Ascending aorta (tissue), 2 donors: Measurements from ENCODE around the gene RPS2. TPM values are rescaled to one million over a fixed set of nuclear protein-coding genes. Genes with fewer than 3 reads are reported as not detected.

Experiments
- DNase-seq, 2 donors: peaks; one replicate each; pipeline ENCODE4 v3.0.0-alpha.2; 2019; ENCODE audit warnings: low spot score in 2 of 2
- H3K27ac ChIP-seq, 2 donors: fragments of 200-600 bp; sonication (generic); one replicate each; pipeline ENCODE4 v1.5.1; 2016 to 2017; ENCODE audit warnings: mild to moderate bottlenecking in 1 of 2
- H3K27me3 ChIP-seq: fragments of 200-600 bp; sonication (generic); one replicate; pipeline ENCODE4 v1.5.1; 2017
- H3K36me3 ChIP-seq, 2 donors: fragments of 200-600 bp; sonication (generic); one replicate each; pipeline ENCODE4 v1.5.1; 2016
- H3K4me1 ChIP-seq, 2 donors: fragments of 200-600 bp; sonication (generic); one replicate each; pipeline ENCODE4 v1.5.1; 2016 to 2017; ENCODE audit warnings: mild to moderate bottlenecking in 1 of 2
- H3K4me3 ChIP-seq, 2 donors: fragments of 200-600 bp; sonication (generic); one replicate each; pipeline ENCODE4 v1.5.1; 2016 to 2017; ENCODE audit warnings: mild to moderate bottlenecking in 1 of 2
- H3K9me3 ChIP-seq, 2 donors: fragments of 200-600 bp; sonication (generic); one replicate each; pipeline ENCODE4 v1.5.1; 2016
- CTCF ChIP-seq, 3 experiments: fragments of 200-600 bp in 2 of 3; fragments of 450-650 bp in 1 of 3; sonication (generic) in 2 of 3; IDR thresholded peaks; one replicate each; pipeline ENCODE4 v1.5.1; 2016 to 2019; ENCODE audit warnings: antibody characterized with exemption in 3 of 3, mild to moderate bottlenecking in 1 of 3, moderate library complexity in 1 of 3
- intact Hi-C: fragments of 100-400 bp; cut with DNase I; formaldehyde crosslinking; loops from one replicate; pipeline ENCODE4 v1.15.1; 2023
- total RNA-seq: library from RNA; depleted of rRNA; stranded (reverse); fragments of >200 nt; gene quantifications from one replicate; pipeline ENCODE4 v1.1.0, GENCODE V29; 2016

The RPS2 gene
- total RNA-seq, 1 donor from 2014 or later, result 2,866 TPM

- Histone ChIP-seq H3K27ac (no peak overlapping the region), H3K9me3 (no peaks in the 10 kb centered on the region), H3K36me3 (peaks cover 48 to 61% of the 10 kb centered on the region in 2 donors), H3K27me3 (no peaks in the 10 kb centered on the region), H3K4me3 (no peak overlapping the region), H3K4me1 (peaks cover 0 to under 1% of the 10 kb centered on the region in 2 donors)
- TF ChIP-seq CTCF (IDR thresholded peaks at IDR 0.05), result no peak
- intact Hi-C loops, result no loop called here
- no peak for DNase-seq
Measured at GRCh38 chr16:1997494-1998359, 33.1 kb upstream of the RPS2 start.

GRCh38 chr16:1993731-1994131, 29.1 kb upstream of the RPS2 start:
- peaks cover 16% of the 10 kb centered on the region for H3K27me3 ChIP-seq
- no peak overlapping the region for H3K4me3 ChIP-seq
- H3K9me3 ChIP-seq, result no peaks in the 10 kb centered on the region
- peaks cover 13 to 23% of the 10 kb centered on the region in 2 donors for H3K4me1 ChIP-seq
- H3K36me3 ChIP-seq, result peaks cover 11 to 21% of the 10 kb centered on the region in 2 donors
- no peak for DNase-seq
- no peak for TF ChIP-seq CTCF (IDR thresholded peaks at IDR 0.05)
- intact Hi-C loops, result no loop called here
- H3K27ac ChIP-seq, result no peak overlapping the region

- Histone ChIP-seq H3K4me3 (peak overlapping the region; percentile 54 to 65), H3K9me3 (no peaks in the 10 kb centered on the region), H3K4me1 (peaks cover 13 to 23% of the 10 kb centered on the region in 2 donors), H3K36me3 (peaks cover 2 to 12% of the 10 kb centered on the region in 2 donors), H3K27me3 (peaks cover 16% of the 10 kb centered on the region), H3K27ac (no peak overlapping the region)
- DNase-seq, result no peak
- intact Hi-C loops, result no loop called here
- TF ChIP-seq CTCF (IDR thresholded peaks at IDR 0.05), result no peak
Measured at GRCh38 chr16:1992704-1993317, 28.2 kb upstream of the RPS2 start.

- no peaks in the 10 kb centered on the region for H3K9me3 ChIP-seq
- peak; percentile 75 to 93 for DNase-seq
- TF ChIP-seq CTCF (IDR thresholded peaks at IDR 0.05), result no peak
- intact Hi-C loops, result no loop called here
- H3K27me3 ChIP-seq, result peaks cover 16% of the 10 kb centered on the region
- peaks cover 13 to 23% of the 10 kb centered on the region in 2 donors for H3K4me1 ChIP-seq
- H3K36me3 ChIP-seq, result peaks cover 0 to 5% of the 10 kb centered on the region in 2 donors
- H3K4me3 ChIP-seq, result peak overlapping the region; percentile 54 to 65
- H3K27ac ChIP-seq, result no peak overlapping the region
Measured at GRCh38 chr16:1991948-1992703, 27.5 kb upstream of the RPS2 start.

GRCh38 chr16:1991588-1991947, 26.9 kb upstream of the RPS2 start:
- no peak overlapping the region for H3K27ac ChIP-seq

More at GRCh38 chr16:1991588-1991947, 26.9 kb upstream of the RPS2 start:
- no peak for DNase-seq
- intact Hi-C loops, result no loop called here
- peaks cover 13 to 23% of the 10 kb centered on the region in 2 donors for H3K4me1 ChIP-seq
- no peak for TF ChIP-seq CTCF (IDR thresholded peaks at IDR 0.05)
- peaks cover under 1 to 3% of the 10 kb centered on the region in 2 donors for H3K36me3 ChIP-seq
- H3K9me3 ChIP-seq, result no peaks in the 10 kb centered on the region
- peak overlapping the region; percentile 54 to 65 for H3K4me3 ChIP-seq
- H3K27me3 ChIP-seq, result peaks cover 16% of the 10 kb centered on the region
